Non-pigmented ciliary epithelial cell (primary cell): ENCODE measurements around the gene IGSF9.

ENCODE experiments used
- DNase-seq: peaks from one replicate; pipeline ENCODE4 v3.0.0-alpha.2; 2010; ENCODE audit warnings: low read depth

The IGSF9 gene

DNA sequence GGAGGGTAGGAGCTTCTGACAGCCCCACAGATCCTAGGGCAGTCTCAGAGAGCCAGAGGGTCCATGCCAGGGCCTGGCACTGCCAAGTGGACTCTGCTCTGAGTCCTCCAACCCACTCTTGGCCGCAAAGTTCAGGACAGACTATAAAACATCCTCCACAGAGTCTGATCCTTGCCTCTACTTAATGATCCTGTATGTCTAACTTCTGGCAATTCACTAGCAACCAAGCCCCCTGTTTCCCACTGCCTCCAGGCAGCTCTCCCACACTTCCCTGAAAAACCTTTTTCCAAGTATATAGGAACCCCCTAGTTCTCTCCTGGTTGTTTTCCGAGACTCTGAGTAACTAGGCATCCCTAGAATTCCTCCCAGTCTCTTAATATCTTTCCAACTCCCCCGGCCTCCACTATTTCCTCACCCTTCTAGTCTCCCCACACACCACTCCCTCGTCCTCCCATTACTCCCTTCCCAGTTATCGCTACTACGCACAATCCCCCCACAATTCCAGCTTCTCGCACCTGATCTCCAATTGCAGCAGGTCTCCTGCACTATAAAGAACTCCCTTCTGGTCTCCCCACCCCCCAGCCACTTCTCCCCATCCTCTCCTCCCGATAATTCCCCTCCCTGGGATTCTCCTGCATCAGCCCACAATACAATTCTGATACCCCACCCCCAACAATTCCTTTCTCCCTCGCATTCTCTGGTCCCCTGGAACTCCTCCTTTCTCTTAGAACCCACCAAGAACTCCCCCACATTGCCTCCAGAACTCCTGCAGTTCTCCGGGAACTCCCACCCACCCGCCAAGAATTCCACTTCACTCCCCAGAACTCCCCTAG, 574 bp downstream of the IGSF9 start:
- no peak for DNase-seq

DNA sequence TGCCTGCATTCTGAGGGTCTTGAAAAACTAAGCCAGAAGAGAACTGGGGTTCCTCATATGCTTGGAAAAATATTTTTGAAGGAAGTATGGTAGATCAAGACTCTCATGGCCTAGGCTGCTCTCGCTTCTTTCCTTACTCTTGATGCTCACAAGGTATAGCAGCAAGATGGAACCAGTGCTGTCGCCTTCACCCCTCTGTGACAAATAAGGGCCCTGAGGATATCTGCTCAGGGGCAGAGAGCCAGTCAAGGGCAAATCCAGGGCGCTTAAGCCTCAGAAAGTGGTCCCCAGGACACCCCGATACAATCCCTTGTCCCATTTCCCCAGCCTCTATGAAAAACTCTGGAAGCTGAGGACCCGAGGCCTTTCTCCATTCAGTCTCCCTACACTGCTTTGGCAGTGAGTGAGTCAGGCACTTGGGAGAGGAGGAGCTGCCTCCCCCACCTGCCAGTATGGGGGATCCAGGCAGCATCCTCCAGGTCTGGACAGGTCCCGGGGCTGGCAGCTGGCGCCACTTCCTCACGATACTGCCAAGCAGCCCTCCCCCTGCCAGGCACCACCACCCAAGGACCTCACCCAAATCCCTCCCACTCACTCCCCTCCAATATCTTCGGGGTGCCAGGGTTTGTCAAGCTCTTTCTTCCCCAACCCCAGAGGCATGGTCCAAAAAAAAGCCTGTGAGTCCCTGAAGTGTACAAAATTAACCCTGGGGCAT, 1.3 kb downstream of the IGSF9 start:
- no peak for DNase-seq

DNA sequence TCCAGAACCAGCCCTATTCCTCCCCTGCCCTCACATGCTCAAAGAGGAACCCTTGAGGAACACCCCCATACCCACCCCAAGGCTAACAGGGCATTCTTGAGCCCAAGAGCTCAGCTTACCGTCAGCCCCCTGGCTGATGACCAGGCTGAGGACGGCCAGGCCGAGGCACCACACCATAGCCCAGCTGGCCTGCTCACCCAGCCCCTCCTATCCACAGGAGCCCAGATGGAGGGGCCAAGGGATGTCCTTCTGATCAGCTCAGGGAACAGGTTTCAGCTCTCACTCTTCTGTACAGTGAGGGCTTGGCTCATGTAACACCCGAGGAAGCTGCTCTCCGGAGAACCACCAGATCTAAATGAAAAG, 2.2 kb downstream of the IGSF9 start:
- no peak for DNase-seq

DNA sequence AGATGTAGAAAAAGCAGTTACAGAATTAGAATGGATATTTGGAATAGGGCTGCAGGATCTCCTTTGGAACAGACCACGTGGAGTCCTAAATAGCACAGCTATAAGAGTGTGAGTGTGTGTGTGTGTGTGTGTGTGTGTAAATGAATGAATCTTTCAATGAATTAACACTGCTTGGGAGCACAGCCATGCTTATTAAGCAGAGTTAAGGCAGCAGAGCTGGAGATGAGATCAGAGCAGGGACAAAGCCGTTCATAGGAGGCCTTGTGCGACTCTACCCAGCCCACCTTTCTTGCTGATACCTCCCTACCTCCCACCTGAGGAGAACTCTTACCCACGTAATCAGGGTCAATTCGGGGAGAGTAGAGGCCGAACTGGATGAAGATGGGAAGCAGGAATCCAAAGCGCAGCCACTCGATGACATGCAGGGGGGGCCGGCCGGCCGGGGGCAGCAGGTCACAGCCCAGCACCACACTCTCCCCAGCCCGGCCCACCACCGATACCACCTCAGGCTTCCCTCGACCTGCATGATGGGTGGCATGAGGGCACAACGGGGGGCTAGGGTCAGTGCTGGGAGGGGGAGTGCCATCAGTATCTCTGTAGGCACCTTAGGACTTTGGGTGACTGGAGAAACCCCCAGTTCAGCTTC, 2.7 kb downstream of the IGSF9 start:
- no peak for DNase-seq

DNA sequence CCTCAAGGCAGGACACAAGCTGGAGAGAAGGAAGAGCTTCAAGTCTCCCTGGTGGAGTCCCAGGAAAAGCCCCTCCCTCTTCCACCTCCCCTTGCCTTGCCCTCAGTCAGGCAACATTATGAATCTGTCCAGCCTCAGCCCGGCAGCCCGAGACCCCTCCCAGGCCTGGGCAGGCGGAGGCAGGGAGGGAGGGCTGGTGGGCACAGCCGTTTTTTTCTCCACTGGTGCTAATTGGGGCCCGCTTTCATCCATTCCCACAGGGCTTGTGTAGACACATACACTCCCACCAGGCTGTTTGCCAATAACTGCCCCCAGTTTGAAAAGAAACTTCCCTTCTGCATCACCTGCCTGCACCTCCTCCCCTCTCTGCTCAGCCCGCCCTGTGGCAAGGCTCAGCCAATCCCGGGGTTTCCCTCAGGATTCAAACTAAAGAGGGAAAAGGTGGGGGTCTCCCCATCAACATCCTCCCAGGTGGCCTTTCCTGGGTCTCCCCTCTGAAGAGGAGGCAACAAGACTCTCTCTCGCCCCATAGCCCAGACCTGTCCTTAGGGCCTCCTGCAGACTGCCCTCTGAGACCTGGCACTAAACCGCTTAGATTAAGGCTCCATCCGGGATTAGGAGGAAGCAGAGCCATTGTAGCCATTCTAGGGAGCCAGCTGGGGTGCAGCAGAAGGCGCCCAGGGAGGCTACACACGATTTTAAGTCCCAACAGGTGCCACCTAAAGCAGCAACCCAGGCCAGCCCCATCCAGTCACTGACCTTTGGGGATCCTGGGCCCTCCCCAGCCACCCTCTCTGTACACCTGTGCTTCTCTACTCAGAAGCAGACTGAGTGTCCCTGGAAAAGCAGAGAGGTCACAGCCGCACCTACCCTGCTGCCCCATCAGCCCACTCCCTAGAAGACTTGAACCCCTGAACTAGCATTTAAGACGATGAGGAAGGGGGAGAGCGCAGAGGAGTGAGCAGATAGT, 3.5 kb downstream of the IGSF9 start:
- no peak for DNase-seq

DNA sequence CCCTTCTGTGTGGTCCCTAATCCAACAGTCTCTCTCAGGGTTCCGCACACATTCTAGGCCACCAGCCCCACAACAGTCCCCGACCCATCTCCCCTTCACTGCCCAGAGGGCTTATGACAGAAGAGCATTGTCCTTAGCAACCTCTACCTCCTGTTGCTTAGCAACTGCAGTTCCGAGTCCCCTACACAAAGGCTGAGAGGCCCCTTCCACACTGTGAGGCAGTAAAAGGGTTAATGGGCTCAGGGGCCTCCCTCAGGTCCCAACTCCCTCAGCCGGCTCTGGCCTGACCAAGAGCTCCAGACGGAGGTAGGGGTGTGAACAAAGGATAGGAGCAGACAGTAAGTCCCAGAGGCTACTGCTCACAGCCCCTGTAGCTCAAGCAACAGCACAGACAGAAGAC, 4.3 kb downstream of the IGSF9 start:
- no peak for DNase-seq

DNA sequence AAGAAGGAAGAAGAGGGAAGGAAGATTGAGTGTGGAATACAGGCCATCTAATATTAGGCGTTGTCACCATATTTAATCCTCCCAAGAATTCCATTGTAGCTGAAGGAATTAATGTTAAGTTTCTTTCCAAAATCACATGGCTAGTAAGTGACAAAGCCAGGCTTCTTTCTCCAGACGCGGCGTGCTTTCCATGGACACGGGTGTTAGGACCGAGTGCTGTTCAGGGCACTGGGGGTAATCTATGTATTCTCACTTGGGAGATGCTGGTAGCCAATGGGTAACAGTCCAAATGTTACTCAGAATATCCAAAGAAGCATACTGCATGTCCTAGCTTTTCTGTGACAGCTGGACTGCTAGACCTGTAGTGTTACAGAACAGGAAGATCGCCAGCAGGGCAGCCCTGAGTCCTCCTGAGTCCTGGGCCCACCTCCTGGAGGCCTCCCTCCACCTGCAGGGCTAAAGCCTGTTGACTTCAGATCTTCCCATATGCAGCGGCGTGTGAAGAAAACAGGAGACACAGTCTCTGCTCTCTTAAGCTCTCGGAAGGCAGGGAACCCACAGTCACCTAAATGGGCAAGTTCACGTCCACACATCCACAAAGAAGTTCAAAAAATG, 5.3 kb downstream of the IGSF9 start:
- no peak for DNase-seq

DNA sequence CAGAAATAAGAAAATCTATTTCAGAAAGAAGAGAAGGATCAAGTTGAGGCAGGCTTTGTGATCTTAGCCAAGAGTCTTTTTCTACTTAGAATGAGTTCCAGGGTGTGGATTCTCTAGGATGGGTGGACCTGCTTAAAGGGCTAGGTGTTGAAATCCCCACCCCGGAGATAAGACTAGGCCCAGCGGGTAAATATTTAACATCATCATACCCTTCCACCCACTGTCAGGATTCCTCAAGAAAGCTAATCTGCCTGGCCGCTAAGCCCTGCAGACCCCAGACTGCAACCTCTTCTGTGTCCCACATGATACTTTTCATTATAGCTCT, 5.8 kb downstream of the IGSF9 start:
- DNase-seq = no peak

DNA sequence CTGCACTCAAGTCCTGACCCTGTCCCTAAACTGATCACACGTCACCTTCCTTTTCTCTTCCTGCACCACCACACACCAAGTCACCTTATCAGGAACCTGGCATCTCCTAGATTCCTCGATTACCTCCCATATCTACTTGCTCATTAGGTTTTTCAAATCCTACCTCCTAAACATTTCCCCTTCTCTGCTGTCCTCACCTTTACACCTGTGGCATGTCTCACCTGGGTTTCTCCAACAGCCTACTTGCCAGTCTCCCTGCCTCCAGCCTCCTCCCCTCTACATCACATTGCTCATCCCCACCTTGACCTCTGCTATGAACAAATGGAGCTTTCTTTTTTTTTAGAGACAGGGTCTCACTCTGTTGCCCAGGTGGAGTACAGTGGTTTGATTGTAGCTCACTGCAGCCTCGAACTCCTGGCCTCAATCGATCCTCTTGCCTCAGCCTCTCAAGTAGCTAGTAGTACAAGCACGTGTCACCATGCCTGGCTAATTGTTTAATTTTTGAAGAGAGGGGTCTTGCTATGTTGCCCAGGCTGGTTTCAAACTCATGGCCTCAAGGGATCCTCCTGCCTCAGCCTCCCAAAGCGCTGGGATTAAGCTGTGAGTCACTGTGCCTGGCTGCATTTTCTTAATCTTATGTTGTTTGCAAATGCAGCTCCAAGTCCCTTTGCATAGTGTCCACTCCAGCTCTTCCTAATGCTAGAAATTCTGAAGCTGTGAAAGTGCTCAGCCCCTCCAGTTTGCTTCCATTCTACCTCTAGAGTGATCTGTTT, 6.3 kb downstream of the IGSF9 start:
- no peak for DNase-seq

DNA sequence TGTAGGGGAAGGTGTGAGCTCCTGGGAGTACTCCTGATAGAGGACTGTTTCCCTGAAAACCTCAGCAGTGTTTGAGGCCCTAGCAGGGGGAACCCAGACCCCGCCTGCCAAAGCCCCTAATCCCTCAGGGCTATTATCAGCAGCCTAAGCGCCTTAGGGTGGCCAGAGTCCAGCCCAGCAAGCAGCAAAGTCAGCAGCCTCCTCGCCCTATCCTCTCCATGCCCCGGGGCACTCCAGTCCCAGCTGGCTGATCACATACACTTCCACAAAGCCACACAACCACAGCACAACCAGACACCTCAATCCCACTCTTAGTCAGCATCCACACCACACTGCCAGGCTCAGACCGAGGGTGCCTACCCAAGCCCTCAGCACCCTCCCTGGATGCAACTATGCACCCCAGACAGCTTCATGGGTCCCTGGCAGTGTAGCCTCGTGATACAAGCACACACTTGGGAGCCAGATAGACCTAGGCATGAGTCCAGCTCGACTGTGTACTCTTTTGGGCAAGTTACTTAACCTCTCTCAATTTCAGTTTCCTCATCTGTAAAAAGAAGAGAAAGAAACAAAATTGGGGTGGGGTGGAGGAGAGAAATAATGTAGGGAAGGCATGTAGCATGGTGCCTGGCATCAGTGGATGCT, 7.1 kb downstream of the IGSF9 start:
- no peak for DNase-seq

DNA sequence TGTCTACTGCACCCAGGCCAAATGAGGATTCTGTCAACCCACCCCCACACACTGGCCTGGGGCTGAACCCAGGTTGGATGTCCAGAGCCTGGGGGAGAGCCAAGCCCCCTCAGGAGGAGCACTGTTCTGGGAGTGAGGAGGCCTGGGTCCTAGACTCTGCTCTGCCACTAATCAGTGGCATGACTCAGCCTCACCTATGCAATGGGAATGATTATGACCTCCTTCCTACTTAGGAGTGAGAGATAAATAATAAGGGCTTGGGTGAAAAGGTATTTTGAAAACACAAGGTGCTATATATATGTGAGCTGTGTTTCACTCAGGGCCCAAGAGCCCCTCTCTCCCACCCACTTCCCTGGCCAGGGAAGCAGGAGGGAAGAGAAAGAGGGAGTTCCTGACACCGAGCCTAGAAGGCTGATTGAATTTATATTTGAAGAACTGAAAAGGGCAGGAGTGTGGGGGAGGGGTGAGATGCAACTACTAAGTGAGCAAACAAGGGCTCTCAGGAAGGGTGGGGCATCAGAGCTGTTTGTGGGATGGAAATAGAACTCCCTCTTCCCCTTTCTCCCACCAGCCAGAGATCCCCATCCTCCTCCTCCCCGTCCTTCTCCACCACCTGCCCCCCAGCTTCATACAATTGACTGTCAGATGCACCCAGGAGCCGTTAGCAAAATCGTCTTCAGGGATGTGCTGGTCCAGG, 8.2 kb downstream of the IGSF9 start:
- DNase-seq = no peak

DNA sequence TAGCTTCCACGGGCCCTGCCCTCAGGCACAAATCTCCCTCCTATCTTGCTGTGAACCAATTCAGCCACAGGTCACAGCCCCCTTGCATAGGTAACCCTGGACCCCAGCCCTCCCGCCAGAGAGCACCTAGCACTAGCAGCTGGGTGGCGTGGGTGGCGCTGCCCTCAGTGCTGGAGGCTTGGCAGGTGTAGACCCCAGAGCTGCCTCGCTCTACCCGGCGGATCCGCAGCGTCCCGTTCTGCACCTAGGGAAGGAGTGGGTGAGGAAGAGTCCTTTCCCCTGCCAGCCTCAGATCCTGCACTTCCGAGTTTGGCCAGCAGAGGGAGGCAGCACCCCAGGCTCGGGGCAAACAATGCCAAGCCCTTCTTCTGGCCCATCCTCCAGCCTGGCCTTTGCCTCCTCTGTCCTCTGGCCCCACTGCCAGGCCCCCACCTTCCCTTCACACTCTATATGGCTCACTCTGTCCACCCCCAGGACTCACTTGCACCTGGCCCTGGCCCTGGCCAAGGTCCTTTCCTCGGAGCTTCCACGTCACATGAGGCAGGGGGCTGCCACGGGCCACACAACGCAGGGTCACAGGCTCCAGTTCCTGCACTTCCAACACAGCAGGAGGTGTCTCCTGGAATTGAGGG, 9.0 kb downstream of the IGSF9 start:
- DNase-seq = no peak

DNA sequence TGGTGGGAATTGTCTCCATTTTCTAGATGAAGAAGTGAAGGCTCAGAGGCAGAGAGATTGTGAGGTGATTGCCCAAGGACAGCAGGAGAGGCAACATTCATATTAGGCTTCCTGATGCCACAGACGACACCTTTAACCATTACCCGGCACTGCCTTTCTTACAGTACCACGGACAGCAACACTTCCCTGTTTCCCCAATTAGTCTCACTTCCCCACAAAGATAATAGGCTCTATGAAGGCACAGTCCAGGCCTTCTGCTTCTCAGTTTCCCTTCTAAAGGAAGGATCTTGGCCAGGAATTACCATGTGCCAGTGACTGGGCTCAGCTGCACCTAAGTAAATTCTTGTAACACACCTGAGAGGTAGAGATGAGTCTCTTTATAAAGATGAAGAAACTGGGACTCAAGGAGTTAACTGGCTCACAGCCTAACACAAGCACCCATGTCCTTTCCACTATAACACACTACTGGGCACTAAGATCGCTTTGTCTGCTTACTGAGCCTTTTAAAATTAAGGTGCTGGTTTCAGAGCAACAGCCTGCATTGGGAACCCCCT, 9.6 kb downstream of the IGSF9 start:
- no peak for DNase-seq

DNA sequence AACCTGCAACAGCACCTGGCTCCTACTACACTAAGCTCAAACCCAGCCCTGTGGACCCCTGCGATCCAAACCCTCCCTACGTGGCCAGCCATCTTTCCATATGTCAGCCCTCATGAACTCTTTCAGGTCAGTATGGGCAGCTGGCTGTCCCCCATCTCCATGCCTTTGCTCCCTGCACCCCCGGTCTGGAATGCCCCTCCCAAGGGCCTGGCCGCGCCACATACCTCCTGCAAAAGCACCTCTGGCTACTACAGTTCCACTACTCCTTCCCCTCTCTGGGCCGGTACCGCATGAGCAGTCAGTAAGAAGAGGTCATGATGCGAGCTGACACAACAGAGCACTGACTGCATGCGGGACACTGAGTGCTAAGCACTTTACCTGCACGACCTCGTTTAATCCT, 10.1 kb downstream of the IGSF9 start:
- no peak for DNase-seq

DNA sequence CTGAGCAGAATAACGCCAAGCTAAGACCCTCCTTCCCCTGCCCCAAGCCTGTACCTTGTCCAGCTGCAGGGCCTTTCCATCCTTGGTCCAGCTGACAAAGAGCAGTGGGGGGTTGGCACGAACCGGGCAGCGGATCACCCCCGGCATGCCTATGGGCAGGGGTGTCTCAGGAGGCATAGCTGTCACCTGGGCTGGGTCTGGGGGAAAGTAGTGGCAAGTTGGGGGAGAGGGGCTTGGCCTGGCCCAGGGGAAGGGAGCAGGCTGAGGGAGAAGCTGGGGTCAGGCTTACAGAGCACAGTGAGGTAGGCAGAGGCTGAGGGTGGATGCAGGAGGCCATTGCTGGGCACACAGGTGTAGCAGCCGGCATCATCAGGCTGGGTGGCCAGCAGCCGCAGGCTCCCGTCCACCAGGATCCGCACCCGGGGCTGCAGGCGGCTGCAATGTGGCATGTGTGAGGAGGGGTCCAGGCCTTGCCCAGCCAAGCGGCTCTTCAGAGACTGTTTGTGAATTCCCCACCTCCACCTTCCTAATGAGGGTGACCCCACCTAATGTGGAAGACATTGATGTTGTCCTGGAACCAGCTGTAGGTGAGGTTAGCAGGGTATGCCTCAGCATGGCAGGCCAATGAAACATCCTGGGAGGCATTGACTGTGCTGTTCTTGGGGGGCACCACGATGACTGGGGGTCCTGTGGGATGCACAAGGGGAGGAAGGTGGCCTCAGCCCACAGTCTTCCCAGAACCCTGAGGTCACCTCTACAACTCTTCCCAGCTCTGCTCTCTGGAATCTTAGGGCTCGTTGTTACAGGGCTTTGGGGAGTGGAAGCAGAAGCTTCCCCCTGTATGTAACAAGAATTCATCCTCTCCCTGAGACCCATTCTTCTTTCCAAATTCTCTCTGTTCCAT, 11.0 kb downstream of the IGSF9 start:
- DNase-seq = no peak

DNA sequence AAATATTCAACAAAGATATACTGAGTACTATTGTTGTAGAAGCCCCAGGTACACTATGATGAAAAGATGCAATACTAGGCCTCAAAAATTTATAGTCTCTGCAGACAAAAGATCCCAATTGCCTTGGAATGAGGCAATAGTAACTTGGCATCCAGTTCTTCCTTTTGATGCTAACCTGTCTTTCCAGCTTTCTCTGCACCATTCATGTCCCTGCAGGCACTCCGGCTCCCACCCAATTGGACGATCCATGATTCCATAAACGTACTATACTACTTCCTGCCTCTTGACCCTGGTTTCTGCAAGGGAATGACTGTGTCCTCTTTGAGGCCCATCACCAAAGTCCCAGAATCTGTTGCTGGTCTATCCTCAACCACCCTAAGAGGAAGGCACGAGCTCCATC, 12.1 kb downstream of the IGSF9 start:
- DNase-seq = no peak

DNA sequence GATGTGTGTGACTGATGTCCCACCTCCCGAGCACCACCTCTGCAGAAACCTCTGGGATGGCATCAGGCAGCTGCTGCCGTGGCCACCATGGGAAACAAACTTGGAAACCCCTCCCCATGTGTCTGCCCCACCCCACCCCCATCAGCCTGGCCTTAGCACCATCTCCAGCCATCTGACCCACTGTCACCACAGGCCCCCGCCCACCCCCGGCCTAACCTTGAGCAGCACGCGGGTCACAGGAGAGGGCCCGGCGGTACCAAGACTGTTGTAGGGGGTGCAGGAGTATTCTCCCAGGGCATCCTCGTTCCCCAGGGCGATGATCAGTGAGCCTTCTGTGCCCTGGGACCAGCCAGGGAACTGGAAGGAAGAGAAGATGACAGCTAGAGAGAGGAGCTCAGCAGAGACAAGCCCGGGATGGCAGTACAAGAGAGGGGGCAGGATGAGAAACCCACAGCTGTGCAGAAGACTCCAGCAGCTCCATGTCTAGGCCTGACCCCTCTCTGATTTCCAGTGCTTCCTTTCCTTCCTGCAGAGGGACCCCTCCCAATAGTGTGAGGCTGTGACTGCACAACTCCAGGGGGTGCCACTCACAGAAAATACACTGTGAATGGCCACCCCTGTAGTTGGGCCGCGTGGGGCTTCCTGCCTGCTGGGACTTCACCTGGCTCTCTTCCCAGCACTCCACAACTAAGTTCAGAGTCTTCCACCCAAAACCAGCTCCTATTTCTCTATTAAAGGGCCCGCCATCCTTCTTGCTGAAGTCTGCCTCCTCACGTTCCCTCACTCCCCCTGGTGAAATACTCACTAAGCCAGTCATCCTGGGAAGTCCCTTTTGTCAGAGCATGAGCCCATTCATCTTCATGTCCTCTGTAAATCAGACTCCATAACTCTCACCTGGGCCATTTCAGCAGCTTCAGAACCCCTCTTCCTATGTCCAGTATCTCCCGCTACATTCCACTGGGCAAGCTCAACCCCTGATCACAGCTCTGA, 12.8 kb downstream of the IGSF9 start:
- no peak for DNase-seq
